Natural killer cell (primary cell): ENCODE data around the gene PLEKHA6. TPM values are rescaled to one million over a fixed set of nuclear protein-coding genes. Genes with fewer than 3 reads are reported as not detected.
A peak's percentile ranks its signal among the peaks of the same experiment; 100 is the strongest.

Source experiments
- ATAC-seq, 3 donors: fragments of 150-1000 bp in 2 of 3; fragments of 200-7000 bp in 1 of 3; cut with Tn5 transposase; 1 replicate in 1 of 3; 2 replicates in 2 of 3; pipeline ENCODE4 v1.10.0; 2021; ENCODE audit warnings: mild to moderate bottlenecking in 2 of 3, moderate library complexity in 2 of 3
- DNase-seq, 2 donors: peaks; one replicate each; pipeline versions ENCODE4 v3.0.0 to v3.0.0-alpha.2; 2013 to 2021; ENCODE audit warnings: mixed read lengths in 1 of 2
- H3K27ac ChIP-seq: one replicate; pipeline ENCODE4 v1.5.1; 2013; ENCODE audit warnings: mild to moderate bottlenecking, low read length
- H3K27me3 ChIP-seq: one replicate; pipeline ENCODE4 v1.6.1; 2013; ENCODE audit warnings: low read length; ENCODE audit not compliant: control insufficient read depth, insufficient read depth
- H3K36me3 ChIP-seq: one replicate; pipeline ENCODE4 v1.6.1; 2013; ENCODE audit warnings: low read length; ENCODE audit not compliant: control insufficient read depth, insufficient read depth
- H3K4me1 ChIP-seq: one replicate; pipeline ENCODE4 v1.6.1; 2013; ENCODE audit warnings: low read length; ENCODE audit not compliant: control insufficient read depth, insufficient read depth
- H3K4me3 ChIP-seq: one replicate; pipeline ENCODE4 v1.5.1; 2013; ENCODE audit warnings: low read length
- H3K9me3 ChIP-seq: one replicate; pipeline ENCODE4 v1.6.1; 2013; ENCODE audit warnings: low read length; ENCODE audit not compliant: control insufficient read depth, insufficient read depth
- H3K27ac Mint-ChIP-seq, 2 donors: one replicate each; pipeline ENCODE4 v1.8.0; 2022; ENCODE audit warnings: mild to moderate bottlenecking in 2 of 2, mixed read lengths in 2 of 2, moderate library complexity in 1 of 2
- H3K27me3 Mint-ChIP-seq, 2 donors: one replicate each; pipeline ENCODE4 v1.8.0; 2022; ENCODE audit warnings: low read depth in 2 of 2, mixed read lengths in 2 of 2
- H3K36me3 Mint-ChIP-seq: one replicate; pipeline ENCODE4 v1.8.0; 2022; ENCODE audit warnings: mixed read lengths
- H3K4me1 Mint-ChIP-seq, 2 donors: one replicate each; pipeline ENCODE4 v1.8.0; 2022; ENCODE audit warnings: mixed read lengths in 2 of 2
- H3K4me3 Mint-ChIP-seq: one replicate; pipeline ENCODE4 v1.8.0; 2022; ENCODE audit warnings: mild to moderate bottlenecking, moderate library complexity, mixed read lengths
- H3K9me3 Mint-ChIP-seq, 2 donors: one replicate each; pipeline ENCODE4 v1.8.0; 2022; ENCODE audit warnings: mixed read lengths in 2 of 2
- WGBS: methylation state at CpG from one replicate; pipeline ENCODE4 v1.1.7; 2013; ENCODE audit warnings: missing lambda C conversion rate; ENCODE audit not compliant: insufficient coverage; 5-methylcytosine and 5-hydroxymethylcytosine counted together
- intact Hi-C: fragments of 100-400 bp; cut with micrococcal nuclease; formaldehyde crosslinking; loops from one replicate; pipeline ENCODE4 v1.14.2; 2022
- total RNA-seq, 4 donors: library from RNA; stranded (reverse); fragments of 120-200 nt in 1 of 4; gene quantifications; one replicate each; pipeline versions ENCODE4 v1.2.3 to v1.2.4, GENCODE V29; 2013 to 2022
- TF ChIP-seq, protein P1 (sequence below): fragments of 200-600 bp; IDR thresholded peaks from one replicate; pipeline ENCODE4 v1.8.0; 2022; ENCODE audit warnings: antibody characterized with exemption

PLEKHA6 gene
- total RNA-seq, 3 donors from 2014 or later (not counting 1 experiment from before 2014, with no cell fraction given), result 0.10 to 0.43 (median 0.16) TPM

DNA sequence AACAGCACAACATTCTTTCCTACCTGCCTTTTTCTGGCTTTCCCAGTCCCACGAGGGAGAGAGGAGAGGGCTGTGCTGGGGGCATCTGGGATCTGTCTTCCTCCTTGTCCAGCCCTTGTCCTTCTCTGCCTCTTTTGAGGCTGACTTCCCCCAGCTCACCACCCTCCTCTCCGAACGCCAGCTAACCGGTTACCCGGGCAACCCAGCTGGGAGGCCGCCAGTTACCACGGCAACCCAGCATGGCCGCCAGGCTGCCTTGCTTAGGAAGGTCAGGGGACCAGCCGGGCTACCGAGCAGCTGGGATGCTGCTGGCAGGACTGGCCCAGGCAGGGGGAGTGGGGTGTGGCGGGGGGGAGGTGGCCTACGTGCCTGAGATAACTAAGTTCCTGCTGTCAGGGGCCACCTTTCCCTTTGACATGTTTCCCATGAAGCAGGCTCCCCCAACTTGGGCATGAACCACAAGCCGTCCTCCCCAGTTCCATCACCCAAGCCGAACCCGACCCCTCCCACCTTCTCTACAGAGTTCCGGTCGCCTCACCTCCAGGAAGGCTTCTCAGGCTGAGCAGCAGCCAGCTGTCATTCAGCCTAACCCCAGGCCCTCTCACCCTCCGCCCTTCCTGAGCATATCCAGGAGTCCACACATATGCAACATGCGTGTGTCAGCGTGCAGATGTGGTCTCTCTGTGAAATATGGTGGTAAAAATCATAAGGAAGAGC lies 8.7 kb downstream of the PLEKHA6 start:
- WGBS, result 44% methylated on average over 20 of the region's 20 CpGs

DNA sequence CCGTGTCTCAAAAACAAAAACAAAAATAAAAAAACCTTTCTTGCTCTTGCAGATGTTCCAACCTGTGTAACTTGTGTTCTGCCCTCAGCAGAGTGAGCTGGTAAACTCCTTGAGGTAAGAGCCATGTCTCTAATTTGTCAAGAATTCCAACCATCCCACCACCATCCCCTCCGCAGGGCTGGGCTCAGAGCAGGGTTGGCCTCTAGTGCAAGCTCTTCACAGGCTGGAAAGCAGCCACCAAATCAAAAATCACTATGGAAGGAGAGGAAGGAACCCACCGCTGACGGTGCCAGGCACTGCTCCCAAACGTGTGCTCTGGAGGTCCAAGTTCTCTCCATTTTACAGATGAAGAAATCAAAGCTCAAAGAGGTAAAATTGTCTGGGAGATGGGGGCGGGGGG lies 9.4 kb downstream of the PLEKHA6 start:
- Histone ChIP-seq H3K9me3 (no peaks in the 10 kb centered on the region), H3K27ac (no peak overlapping the region), H3K27me3 (peaks cover 2% of the 10 kb centered on the region), H3K36me3 (no peaks in the 10 kb centered on the region), H3K4me3 (no peak overlapping the region), H3K4me1 (peaks cover 4% of the 10 kb centered on the region)
- Mint-ChIP-seq H3K27me3 (peaks cover 0 to 6% of the 10 kb centered on the region in 2 donors), H3K4me1 (no peaks in the 10 kb centered on the region), H3K27ac (no peak overlapping the region), H3K4me3 (no peak overlapping the region), H3K9me3 (no peaks in the 10 kb centered on the region), H3K36me3 (no peaks in the 10 kb centered on the region)
- TF ChIP-seq, protein P1, sequence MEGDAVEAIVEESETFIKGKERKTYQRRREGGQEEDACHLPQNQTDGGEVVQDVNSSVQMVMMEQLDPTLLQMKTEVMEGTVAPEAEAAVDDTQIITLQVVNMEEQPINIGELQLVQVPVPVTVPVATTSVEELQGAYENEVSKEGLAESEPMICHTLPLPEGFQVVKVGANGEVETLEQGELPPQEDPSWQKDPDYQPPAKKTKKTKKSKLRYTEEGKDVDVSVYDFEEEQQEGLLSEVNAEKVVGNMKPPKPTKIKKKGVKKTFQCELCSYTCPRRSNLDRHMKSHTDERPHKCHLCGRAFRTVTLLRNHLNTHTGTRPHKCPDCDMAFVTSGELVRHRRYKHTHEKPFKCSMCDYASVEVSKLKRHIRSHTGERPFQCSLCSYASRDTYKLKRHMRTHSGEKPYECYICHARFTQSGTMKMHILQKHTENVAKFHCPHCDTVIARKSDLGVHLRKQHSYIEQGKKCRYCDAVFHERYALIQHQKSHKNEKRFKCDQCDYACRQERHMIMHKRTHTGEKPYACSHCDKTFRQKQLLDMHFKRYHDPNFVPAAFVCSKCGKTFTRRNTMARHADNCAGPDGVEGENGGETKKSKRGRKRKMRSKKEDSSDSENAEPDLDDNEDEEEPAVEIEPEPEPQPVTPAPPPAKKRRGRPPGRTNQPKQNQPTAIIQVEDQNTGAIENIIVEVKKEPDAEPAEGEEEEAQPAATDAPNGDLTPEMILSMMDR, result no peak
- DNase-seq (no peak), ATAC-seq (no peak)
- WGBS, result 47% methylated on average over 6 of the region's 6 CpGs
- intact Hi-C loops, result no loop called here

More for the DNA sequence above, 8.7 kb downstream of the PLEKHA6 start:
- ATAC-seq (peak in 2 of 3 donors; percentile 29 to 30), DNase-seq (no peak)
- TF ChIP-seq, protein P1, result no peak
- Mint-ChIP-seq H3K27ac (no peak overlapping the region), H3K4me3 (no peak overlapping the region), H3K27me3 (peaks cover 0 to 6% of the 10 kb centered on the region in 2 donors), H3K9me3 (no peaks in the 10 kb centered on the region), H3K36me3 (no peaks in the 10 kb centered on the region), H3K4me1 (no peaks in the 10 kb centered on the region)
- Histone ChIP-seq H3K4me3 (no peak overlapping the region), H3K36me3 (no peaks in the 10 kb centered on the region), H3K4me1 (peaks cover 4% of the 10 kb centered on the region), H3K27me3 (peaks cover 2% of the 10 kb centered on the region), H3K9me3 (no peaks in the 10 kb centered on the region), H3K27ac (no peak overlapping the region)
- intact Hi-C loops, result no loop called here

DNA sequence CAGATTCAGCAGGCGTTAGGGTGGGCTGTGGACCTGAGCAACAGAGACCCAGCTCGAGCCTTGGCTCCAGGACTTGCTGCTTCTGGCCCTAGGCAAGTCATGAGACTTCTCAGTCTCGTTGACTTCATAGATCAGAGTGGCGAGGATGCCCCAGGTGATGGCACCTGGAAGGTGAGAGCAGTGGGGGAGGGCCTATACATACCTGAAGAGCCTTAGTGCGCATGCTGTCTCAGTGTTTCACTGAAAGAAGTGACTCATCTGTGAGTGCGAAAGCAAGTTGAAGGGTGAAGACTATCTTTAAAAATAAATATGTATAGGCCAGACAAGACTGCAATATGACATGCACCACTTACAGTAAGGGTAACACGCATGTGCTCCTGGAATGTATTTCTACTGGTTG lies 10.1 kb downstream of the PLEKHA6 start:
- Mint-ChIP-seq H3K4me1 (no peaks in the 10 kb centered on the region), H3K27me3 (peaks cover 0 to 5% of the 10 kb centered on the region in 2 donors), H3K9me3 (no peaks in the 10 kb centered on the region), H3K4me3 (no peak overlapping the region), H3K27ac (no peak overlapping the region), H3K36me3 (no peaks in the 10 kb centered on the region)
- intact Hi-C loops, result no loop called here
- DNase-seq (no peak), ATAC-seq (no peak)
- no peaks in the 10 kb centered on the region for H3K9me3 ChIP-seq
- peaks cover 4% of the 10 kb centered on the region for H3K4me1 ChIP-seq
- 75% methylated on average over 7 of the region's 7 CpGs for WGBS
- no peak overlapping the region for H3K27ac ChIP-seq
- peaks cover 1% of the 10 kb centered on the region for H3K27me3 ChIP-seq
- no peaks in the 10 kb centered on the region for H3K36me3 ChIP-seq
- TF ChIP-seq, protein P1, result no peak
- no peak overlapping the region for H3K4me3 ChIP-seq

DNA sequence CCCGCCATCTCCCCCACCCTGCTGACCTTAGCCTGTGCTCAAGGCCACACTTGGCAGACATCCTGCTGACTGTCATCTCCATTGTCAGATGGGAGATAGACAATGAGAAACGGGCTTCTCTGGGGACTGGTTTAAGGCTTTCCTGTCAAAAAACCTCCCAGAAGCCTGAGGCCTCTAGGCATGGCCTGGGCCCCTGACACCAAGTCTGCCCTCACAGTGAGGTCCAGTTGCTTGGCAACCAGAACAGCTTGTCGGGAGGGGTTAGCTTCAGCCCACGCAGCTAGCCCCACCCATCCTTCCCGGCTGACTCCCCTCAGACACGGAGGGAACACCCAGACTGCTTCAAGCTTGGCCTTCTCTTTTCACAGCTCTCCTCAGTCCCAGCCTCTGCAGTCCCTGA lies 11.0 kb downstream of the PLEKHA6 start:
- ATAC-seq (no peak), DNase-seq (no peak)
- Histone ChIP-seq H3K36me3 (no peaks in the 10 kb centered on the region), H3K9me3 (no peaks in the 10 kb centered on the region), H3K27ac (no peak overlapping the region), H3K27me3 (no peaks in the 10 kb centered on the region), H3K4me3 (no peak overlapping the region), H3K4me1 (peaks cover 4% of the 10 kb centered on the region)
- H3K36me3 Mint-ChIP-seq, result no peaks in the 10 kb centered on the region
- WGBS, result 26% methylated on average over 6 of the region's 6 CpGs
- no peak overlapping the region for H3K27ac Mint-ChIP-seq
- no peaks in the 10 kb centered on the region for H3K4me1 Mint-ChIP-seq
- H3K9me3 Mint-ChIP-seq, result no peaks in the 10 kb centered on the region
- intact Hi-C loops, result no loop called here
- peaks cover 0 to 3% of the 10 kb centered on the region in 2 donors for H3K27me3 Mint-ChIP-seq
- no peak overlapping the region for H3K4me3 Mint-ChIP-seq
- TF ChIP-seq, protein P1, result no peak
